HEK293 (cell line): ENCODE results near the gene TOP3B.

ENCODE experiments used
- CTCF ChIA-PET: fragments of 350-600 bp; formaldehyde crosslinking; extraction: SDS; loops from one replicate; lab custom pipeline; 2021; ENCODE audit warnings: antibody characterized with exemption; lab: Yijun Ruan, JAX
- POLR2A ChIA-PET: fragments of 300-600 bp; formaldehyde crosslinking; extraction: SDS; loops from one replicate; lab custom pipeline; 2020; ENCODE audit warnings: antibody characterized with exemption, inconsistent platforms; lab: Yijun Ruan, JAX
- H3K27ac ChIP-seq: fragments of 200-500 bp; sonication (Bioruptor generic); 2 replicates; pipeline ENCODE4 v1.5.1; 2014; ENCODE audit warnings: low read depth, low read length, control low read depth, inconsistent platforms; ENCODE audit errors: extremely low read depth
- H3K36me3 ChIP-seq, 2 experiments: fragments of 200-500 bp in 1 of 2; sonication (Bioruptor generic) in 1 of 2; 1 replicate in 1 of 2; 2 replicates in 1 of 2; pipeline ENCODE4 v1.5.1; 2014 to 2017; ENCODE audit warnings: inconsistent platforms in 2 of 2, low read length in 2 of 2; ENCODE audit not compliant: control insufficient read depth in 2 of 2, insufficient read depth in 1 of 2
- H3K4me1 ChIP-seq: fragments of 200-500 bp; sonication (Bioruptor generic); 2 replicates; pipeline ENCODE4 v1.5.1; 2014; ENCODE audit warnings: mild to moderate bottlenecking, low read length, inconsistent platforms; ENCODE audit not compliant: control insufficient read depth, insufficient read depth
- H3K4me3 ChIP-seq: 2 replicates; pipeline ENCODE4 v1.5.1; 2011; ENCODE audit warnings: low read depth, mild to moderate bottlenecking, control low read depth, low read length, moderate library complexity
- H3K9me3 ChIP-seq: fragments of 200-500 bp; sonication (Bioruptor generic); 2 replicates; pipeline ENCODE4 v1.5.1; 2014; ENCODE audit warnings: low read depth, low read length, inconsistent platforms; ENCODE audit not compliant: control insufficient read depth, insufficient read depth
- GFI1B ChIP-seq: fragments of 450-650 bp; formaldehyde crosslinking; IDR thresholded peaks from 2 replicates; pipeline ENCODE4 v1.5.1; 2016; ENCODE audit warnings: missing biosample characterization, missing genetic modification characterization
- IKZF3 ChIP-seq: fragments of 450-650 bp; IDR thresholded peaks from 2 replicates; pipeline ENCODE4 v1.5.0; 2018; ENCODE audit warnings: missing biosample characterization, mild to moderate bottlenecking, missing genetic modification characterization, moderate library complexity
- MZF1 ChIP-seq: fragments of 450-650 bp; formaldehyde crosslinking; IDR thresholded peaks from 2 replicates; pipeline ENCODE4 v1.5.1; 2017; ENCODE audit warnings: missing biosample characterization, missing genetic modification characterization, borderline replicate concordance
- YY1 ChIP-seq: fragments of 450-650 bp; formaldehyde crosslinking; IDR thresholded peaks from 2 replicates; pipeline ENCODE4 v1.5.1; 2018; ENCODE audit warnings: missing biosample characterization, missing genetic modification characterization
- YY2 ChIP-seq: fragments of 450-650 bp; formaldehyde crosslinking; IDR thresholded peaks from 2 replicates; pipeline ENCODE4 v1.5.1; 2016; ENCODE audit warnings: missing biosample characterization, missing genetic modification characterization
- ZBTB10 ChIP-seq: fragments of 450-650 bp; formaldehyde crosslinking; IDR thresholded peaks from 2 replicates; pipeline ENCODE4 v1.5.1; 2016; ENCODE audit warnings: missing biosample characterization, missing genetic modification characterization
- ZBTB20 ChIP-seq: fragments of 450-650 bp; formaldehyde crosslinking; IDR thresholded peaks from 2 replicates; pipeline ENCODE4 v1.5.1; 2016; ENCODE audit warnings: missing biosample characterization, missing genetic modification characterization
- ZBTB26 ChIP-seq: fragments of 450-650 bp; formaldehyde crosslinking; optimal IDR thresholded peaks from 2 replicates; pipeline ENCODE3; 2016; ENCODE audit warnings: missing biosample characterization, mild to moderate bottlenecking, missing genetic modification characterization
- ZBTB44 ChIP-seq: fragments of 450-650 bp; IDR thresholded peaks from 2 replicates; pipeline ENCODE4 v1.5.1; 2018; ENCODE audit warnings: missing biosample characterization, mild to moderate bottlenecking, missing genetic modification characterization
- ZFHX2 ChIP-seq: fragments of 450-650 bp; formaldehyde crosslinking; conservative IDR thresholded peaks from 2 replicates; pipeline ENCODE4 v1.5.1; 2016; ENCODE audit warnings: missing biosample characterization, missing genetic modification characterization
- ZNF133 ChIP-seq: fragments of 450-650 bp; formaldehyde crosslinking; IDR thresholded peaks from 2 replicates; pipeline ENCODE4 v1.5.1; 2016; ENCODE audit warnings: missing biosample characterization, missing genetic modification characterization
- ZNF157 ChIP-seq: fragments of 450-650 bp; formaldehyde crosslinking; IDR thresholded peaks from 2 replicates; pipeline ENCODE4 v1.5.1; 2016; ENCODE audit warnings: missing biosample characterization, missing genetic modification characterization
- ZNF175 ChIP-seq: fragments of 450-650 bp; formaldehyde crosslinking; IDR thresholded peaks from 2 replicates; pipeline ENCODE4 v1.5.1; 2016; ENCODE audit warnings: missing biosample characterization, missing genetic modification characterization
- ZNF266 ChIP-seq: fragments of 450-650 bp; formaldehyde crosslinking; IDR thresholded peaks from 2 replicates; pipeline ENCODE4 v1.5.1; 2016; ENCODE audit warnings: missing biosample characterization, missing genetic modification characterization, low read depth
- ZNF391 ChIP-seq: fragments of 450-650 bp; formaldehyde crosslinking; IDR thresholded peaks from 2 replicates; pipeline ENCODE4 v1.5.1; 2016; ENCODE audit warnings: low read depth, missing biosample characterization, missing genetic modification characterization, borderline replicate concordance
- ZNF426 ChIP-seq: fragments of 450-650 bp; formaldehyde crosslinking; IDR thresholded peaks from 2 replicates; pipeline ENCODE4 v1.5.1; 2017; ENCODE audit warnings: missing biosample characterization, missing genetic modification characterization, mild to moderate bottlenecking, inconsistent platforms, moderate library complexity
- ZNF501 ChIP-seq: fragments of 450-650 bp; formaldehyde crosslinking; IDR thresholded peaks from 2 replicates; pipeline ENCODE4 v1.5.1; 2016; ENCODE audit warnings: missing biosample characterization, missing genetic modification characterization
- ZNF629 ChIP-seq: fragments of 450-650 bp; formaldehyde crosslinking; IDR thresholded peaks from 2 replicates; pipeline ENCODE4 v1.5.1; 2017; ENCODE audit warnings: missing biosample characterization, missing genetic modification characterization
- ZNF76 ChIP-seq: fragments of 450-650 bp; formaldehyde crosslinking; IDR thresholded peaks from 2 replicates; pipeline ENCODE4; 2016; ENCODE audit warnings: low read depth, missing biosample characterization, missing genetic modification characterization, borderline replicate concordance
- ZSCAN18 ChIP-seq: fragments of 450-650 bp; formaldehyde crosslinking; IDR thresholded peaks from 2 replicates; pipeline ENCODE4 v1.5.1; 2016; ENCODE audit warnings: missing biosample characterization, missing genetic modification characterization

Gene TOP3B

GRCh38 chr22:21989049-21989448 lies 6.5 kb upstream of the TOP3B start:
- POLR2A ChIA-PET: no interaction called here
- Histone ChIP-seq H3K27ac (no peak overlapping the region), H3K9me3 (no peaks in the 10 kb centered on the region), H3K4me3 (no peak overlapping the region), H3K4me1 (no peaks in the 10 kb centered on the region), H3K36me3 (no peaks in the 10 kb centered on the region)
- CTCF ChIA-PET: interaction anchor here (0.7 to 0.9 kb wide), 2 partner anchors 15 to 16 kb away, joined by 3 to 4 read pairs; no protein-coding TSS in a partner anchor
- peak; percentile 36; the same call in 1 of the 2 replicates for TF ChIP-seq ZBTB44 (tag by site-specific recombination)
- TF ChIP-seq ZNF157: no peak
- no peak for TF ChIP-seq YY2 (tag by site-specific recombination)

GRCh38 chr22:21985214-21985613 lies 2.6 kb upstream of the TOP3B start:
- no peaks in the 10 kb centered on the region for H3K4me1 ChIP-seq
- ChIA-PET POLR2A (no interaction called here), CTCF (interaction anchor here (0.6 to 1.8 kb wide), 4 partner anchors 9 to 863 kb away, joined by 3 to 5 read pairs (median 4); no protein-coding TSS in a partner anchor)
- H3K9me3 ChIP-seq: no peaks in the 10 kb centered on the region
- H3K27ac ChIP-seq: no peak overlapping the region
- H3K36me3 ChIP-seq: peaks cover 0 to 12% of the 10 kb centered on the region in 2 experiments; a peak in 1 of 3 replicates
- H3K4me3 ChIP-seq: no peak overlapping the region
- TF ChIP-seq ZNF133 (tag by site-specific recombination) (no peak), ZNF175 (tag by site-specific recombination) (no peak), ZBTB26 (tag by site-specific recombination) (no peak), GFI1B (tag by site-specific recombination) (no peak), ZNF391 (tag by site-specific recombination) (no peak), IKZF3 (no peak), ZNF629 (tag by site-specific recombination) (no peak), ZNF76 (tag by site-specific recombination) (no peak), ZBTB10 (no peak), ZSCAN18 (tag by site-specific recombination) (no peak)

- no peak for TF ChIP-seq ZBTB20 (tag by site-specific recombination)
- no peak for TF ChIP-seq ZNF426 (tag by site-specific recombination)
- no peak for TF ChIP-seq YY1
- no peak for TF ChIP-seq ZFHX2
- no peak for TF ChIP-seq ZNF501
- TF ChIP-seq ZNF266 (tag by site-specific recombination): no peak
- TF ChIP-seq MZF1: no peak
- peaks cover 0 to 16% of the 10 kb centered on the region in 2 experiments; a peak in 1 of 3 replicates for H3K36me3 ChIP-seq
- no peaks in the 10 kb centered on the region for H3K9me3 ChIP-seq
- H3K4me1 ChIP-seq: no peaks in the 10 kb centered on the region
- no peak overlapping the region for H3K4me3 ChIP-seq
- ChIA-PET CTCF (interaction anchor here (0.5 to 1.8 kb wide), 7 partner anchors 9 to 864 kb away, joined by 3 to 5 read pairs (median 4); no protein-coding TSS in a partner anchor), POLR2A (no interaction called here)
- H3K27ac ChIP-seq: no peak overlapping the region
Observed at GRCh38 chr22:21984793-21985192, 2.2 kb upstream of the TOP3B start.
